Measurements from ENCODE around the gene CTNNBIP1. TPM values are rescaled to one million over a fixed set of nuclear protein-coding genes. Genes with fewer than 3 reads are reported as not detected.

Gene CTNNBIP1
- total RNA-seq, 4 donors from 2014 or later, result 13.3 to 42.6 (median 15.7) TPM

- DNase-seq (ENCODE audit: low spot score) (no peak), ATAC-seq (ENCODE audit: low FRiP score) (no peak)
These were observed 28.2 kb downstream of the CTNNBIP1 start for GRCh38 chr1:9881838-9882249.

GRCh38 chr1:9878404-9878803, 31.7 kb downstream of the CTNNBIP1 start:
- ATAC-seq (ENCODE audit: low FRiP score) (no peak), DNase-seq (ENCODE audit: low spot score) (no peak)
- TF ChIP-seq CTCF (IDR thresholded peaks at IDR 0.05), result no peak

More at GRCh38 chr1:9881838-9882249, 28.2 kb downstream of the CTNNBIP1 start:
- TF ChIP-seq CTCF (IDR thresholded peaks at IDR 0.05), result no peak

GRCh38 chr1:9877962-9878361, 32.1 kb downstream of the CTNNBIP1 start:
- ATAC-seq (ENCODE audit: low FRiP score), result no peak
- no peak for DNase-seq (ENCODE audit: low spot score)
- no peak for TF ChIP-seq CTCF (IDR thresholded peaks at IDR 0.05)

- ATAC-seq (ENCODE audit: low FRiP score), result no peak
- no peak for TF ChIP-seq CTCF (IDR thresholded peaks at IDR 0.05)
- DNase-seq (ENCODE audit: low spot score), result no peak
These were observed 34.5 kb downstream of the CTNNBIP1 start for GRCh38 chr1:9875636-9876000.

- peak in 2 of 3 donors; percentile 80 to 94 for TF ChIP-seq CTCF (IDR thresholded peaks at IDR 0.05)
- DNase-seq (ENCODE audit: low spot score) (peak; percentile 45), ATAC-seq (ENCODE audit: low FRiP score) (peak; percentile 75)
These were observed 35.0 kb downstream of the CTNNBIP1 start for GRCh38 chr1:9874959-9875635.

GRCh38 chr1:9874412-9874811, 35.7 kb downstream of the CTNNBIP1 start:
- no peak for ATAC-seq (ENCODE audit: low FRiP score)
- no peak for TF ChIP-seq CTCF (IDR thresholded peaks at IDR 0.05)

GRCh38 chr1:9873992-9874391, 36.1 kb downstream of the CTNNBIP1 start:
- TF ChIP-seq CTCF (IDR thresholded peaks at IDR 0.05), result no peak
- ATAC-seq (ENCODE audit: low FRiP score), result no peak
- DNase-seq (ENCODE audit: low spot score), result no peak

More at GRCh38 chr1:9874412-9874811, 35.7 kb downstream of the CTNNBIP1 start:
- DNase-seq (ENCODE audit: low spot score), result no peak

All from omental fat pad (tissue), 4 donors.